NCI-H2081 treated with DMSO at 0.1 percent for 48 hours (cell line): ENCODE measurements around the gene UBE2QL1.

Experiments used
- DNase-seq: peaks from one replicate; lab custom pipeline; 2025; lab: John Stamatoyannopoulos, UW

Gene UBE2QL1

GRCh38 chr5:6455571-6456200 lies 7.0 kb downstream of the UBE2QL1 start:
- no peak for DNase-seq

GRCh38 chr5:6456766-6457370 lies 8.2 kb downstream of the UBE2QL1 start:
- DNase-seq = no peak

- DNase-seq = no peak
These were observed 8.9 kb downstream of the UBE2QL1 start for GRCh38 chr5:6457592-6457991.

GRCh38 chr5:6458833-6459232 lies 10.2 kb downstream of the UBE2QL1 start:
- DNase-seq = no peak

- no peak for DNase-seq
These were observed 11.2 kb downstream of the UBE2QL1 start for GRCh38 chr5:6459896-6460295.

GRCh38 chr5:6461006-6461405 lies 12.3 kb downstream of the UBE2QL1 start:
- no peak for DNase-seq

- no peak for DNase-seq
These were observed 13.4 kb downstream of the UBE2QL1 start for GRCh38 chr5:6461793-6462650.

GRCh38 chr5:6462671-6463070 lies 14.0 kb downstream of the UBE2QL1 start:
- DNase-seq = no peak

GRCh38 chr5:6464441-6464840 lies 15.8 kb downstream of the UBE2QL1 start:
- DNase-seq = no peak

- DNase-seq = no peak
These were observed 17.5 kb downstream of the UBE2QL1 start for GRCh38 chr5:6465831-6466790.

- DNase-seq = no peak
These were observed 18.4 kb downstream of the UBE2QL1 start for GRCh38 chr5:6466975-6467567.

GRCh38 chr5:6467591-6467990 lies 18.9 kb downstream of the UBE2QL1 start:
- no peak for DNase-seq

- no peak for DNase-seq
These were observed 19.4 kb downstream of the UBE2QL1 start for GRCh38 chr5:6468104-6468503.

GRCh38 chr5:6468870-6469269 lies 20.2 kb downstream of the UBE2QL1 start:
- DNase-seq = no peak

- DNase-seq = no peak
These were observed 21.2 kb downstream of the UBE2QL1 start for GRCh38 chr5:6469836-6470235.

- no peak for DNase-seq
These were observed 22.0 kb downstream of the UBE2QL1 start for GRCh38 chr5:6470672-6471071.

- DNase-seq = no peak
These were observed 22.6 kb downstream of the UBE2QL1 start for GRCh38 chr5:6471252-6471651.

- DNase-seq = no peak
These were observed 24.1 kb downstream of the UBE2QL1 start for GRCh38 chr5:6472792-6473191.

GRCh38 chr5:6473284-6473683 lies 24.6 kb downstream of the UBE2QL1 start:
- no peak for DNase-seq

- DNase-seq = no peak
These were observed 27.1 kb downstream of the UBE2QL1 start for GRCh38 chr5:6475626-6476312.

- DNase-seq = no peak
These were observed 27.6 kb downstream of the UBE2QL1 start for GRCh38 chr5:6476313-6476661.
